NCI-H226 (cell line): ENCODE measurements around the gene PRM2.

Experiments
- DNase-seq: peaks from one replicate; pipeline ENCODE4 v3.0.0-alpha.2; 2015

The PRM2 gene, protein sequence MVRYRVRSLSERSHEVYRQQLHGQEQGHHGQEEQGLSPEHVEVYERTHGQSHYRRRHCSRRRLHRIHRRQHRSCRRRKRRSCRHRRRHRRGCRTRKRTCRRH

GRCh38 chr16:11276143-11276895, at the start of gene PRM2:
Gene PRM2, minus strand, starts transcription at chr16:11276480. Its CDS starts 110 bp downstream, at chr16:11276370.
- no peak for DNase-seq

GRCh38 chr16:11325404-11326083, 49.3 kb upstream of the PRM2 start:
- no peak for DNase-seq

- DNase-seq = no peak
These were observed 47.5 kb upstream of the PRM2 start for GRCh38 chr16:11323551-11324336.

GRCh38 chr16:11322823-11323222, 46.5 kb upstream of the PRM2 start:
- DNase-seq = no peak

- DNase-seq = no peak
These were observed 45.4 kb upstream of the PRM2 start for GRCh38 chr16:11321662-11322061.

- DNase-seq = no peak
These were observed 43.9 kb upstream of the PRM2 start for GRCh38 chr16:11320170-11320569.

- peak; percentile 43 for DNase-seq
These were observed 43.4 kb upstream of the PRM2 start for GRCh38 chr16:11319529-11320146.

DNA sequence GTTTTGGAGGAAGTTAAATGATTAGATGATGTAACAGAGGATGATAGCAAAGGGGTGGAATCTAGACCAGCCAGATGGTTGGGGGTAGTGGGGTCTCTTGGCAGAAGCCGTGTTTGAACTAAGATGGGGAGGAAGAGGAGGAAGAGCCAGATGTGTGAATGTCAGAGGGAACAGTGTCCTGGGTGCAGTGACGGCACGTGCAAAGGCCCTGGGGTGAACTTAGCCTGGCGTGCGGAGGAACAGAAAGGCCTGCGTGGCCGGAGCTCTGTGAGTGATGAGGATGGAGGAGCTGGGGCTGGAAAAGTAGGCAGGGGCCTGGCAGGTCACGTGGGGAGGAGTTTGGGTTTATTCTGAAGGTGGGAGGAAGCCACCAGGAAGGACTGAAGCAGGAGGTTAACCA, 42.5 kb upstream of the PRM2 start:
- DNase-seq = no peak

DNA sequence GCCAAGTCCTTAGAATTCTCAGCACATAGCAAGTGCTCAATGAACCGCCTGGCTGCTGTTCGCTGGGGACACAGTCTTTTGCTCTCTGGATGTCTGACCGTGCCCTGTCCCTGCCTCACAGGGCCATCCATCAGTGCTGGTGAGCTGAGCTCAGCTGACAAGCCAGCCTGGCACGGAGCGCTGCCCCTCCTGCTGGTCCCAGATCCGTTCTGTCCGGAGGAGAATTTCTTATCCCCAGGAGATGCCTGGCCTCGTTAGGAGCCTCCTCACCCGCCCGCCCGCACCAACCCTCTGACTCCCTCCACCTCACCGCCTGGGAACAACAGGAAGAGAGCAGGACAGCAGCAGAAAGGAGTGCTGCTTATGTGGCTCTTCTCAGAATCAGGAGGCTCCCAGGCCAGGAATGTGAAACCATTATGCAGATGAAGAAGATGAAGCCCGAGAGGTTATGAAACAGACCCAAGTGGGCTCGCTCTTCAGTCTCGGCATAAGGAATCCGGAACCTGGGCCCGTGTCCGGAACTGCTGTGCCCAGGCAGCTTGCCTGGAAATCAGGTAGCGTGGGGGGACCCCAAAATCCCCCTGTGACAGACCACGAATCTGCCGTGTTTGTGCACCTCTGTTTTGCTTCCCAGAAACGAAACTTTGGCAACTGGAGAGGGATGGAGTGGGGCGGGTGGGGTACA, 40.2 kb upstream of the PRM2 start:
- no peak for DNase-seq

- DNase-seq = peak; percentile 45
These were observed 39.2 kb upstream of the PRM2 start for GRCh38 chr16:11315510-11315909.

- DNase-seq = no peak
These were observed 38.1 kb upstream of the PRM2 start for GRCh38 chr16:11314309-11314894.

DNA sequence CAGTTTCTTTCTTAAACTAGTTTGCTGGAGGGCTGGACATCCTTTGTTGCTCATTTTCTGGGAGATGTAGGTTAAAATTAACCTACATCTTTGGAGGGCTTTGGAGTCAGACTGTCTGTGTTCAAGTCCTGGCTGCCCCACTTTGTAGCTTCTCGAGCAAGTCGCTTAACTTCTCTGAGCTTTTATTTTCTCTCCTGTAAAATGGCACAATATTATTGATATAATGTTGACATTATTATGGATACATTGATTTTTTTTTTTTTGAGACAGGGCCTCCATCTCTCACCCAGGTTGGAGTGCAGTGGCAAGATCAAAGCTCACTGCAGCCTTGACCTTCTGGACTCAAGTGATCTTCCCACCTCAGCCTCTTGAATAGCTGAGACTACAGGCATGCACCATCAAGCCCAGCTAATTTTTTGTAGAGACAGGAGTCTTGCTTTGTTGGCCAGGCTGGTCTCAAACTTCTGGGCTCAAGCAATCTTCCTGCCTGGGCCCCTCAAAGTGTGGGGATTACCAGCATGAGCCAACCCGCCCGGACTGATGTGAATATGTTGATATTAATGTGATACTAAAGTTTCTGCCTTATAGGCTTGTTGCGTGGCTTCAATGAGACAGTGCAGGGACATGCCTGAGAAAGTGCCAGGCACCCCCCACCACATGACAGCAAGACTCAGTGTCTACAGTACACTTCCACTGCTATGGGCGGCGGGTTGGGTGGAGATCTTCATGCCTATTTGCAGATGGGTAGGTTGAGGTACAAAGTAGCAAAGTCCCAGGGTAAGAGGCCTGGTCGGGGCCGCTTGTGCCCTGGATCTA, 37.4 kb upstream of the PRM2 start:
- DNase-seq = no peak

DNA sequence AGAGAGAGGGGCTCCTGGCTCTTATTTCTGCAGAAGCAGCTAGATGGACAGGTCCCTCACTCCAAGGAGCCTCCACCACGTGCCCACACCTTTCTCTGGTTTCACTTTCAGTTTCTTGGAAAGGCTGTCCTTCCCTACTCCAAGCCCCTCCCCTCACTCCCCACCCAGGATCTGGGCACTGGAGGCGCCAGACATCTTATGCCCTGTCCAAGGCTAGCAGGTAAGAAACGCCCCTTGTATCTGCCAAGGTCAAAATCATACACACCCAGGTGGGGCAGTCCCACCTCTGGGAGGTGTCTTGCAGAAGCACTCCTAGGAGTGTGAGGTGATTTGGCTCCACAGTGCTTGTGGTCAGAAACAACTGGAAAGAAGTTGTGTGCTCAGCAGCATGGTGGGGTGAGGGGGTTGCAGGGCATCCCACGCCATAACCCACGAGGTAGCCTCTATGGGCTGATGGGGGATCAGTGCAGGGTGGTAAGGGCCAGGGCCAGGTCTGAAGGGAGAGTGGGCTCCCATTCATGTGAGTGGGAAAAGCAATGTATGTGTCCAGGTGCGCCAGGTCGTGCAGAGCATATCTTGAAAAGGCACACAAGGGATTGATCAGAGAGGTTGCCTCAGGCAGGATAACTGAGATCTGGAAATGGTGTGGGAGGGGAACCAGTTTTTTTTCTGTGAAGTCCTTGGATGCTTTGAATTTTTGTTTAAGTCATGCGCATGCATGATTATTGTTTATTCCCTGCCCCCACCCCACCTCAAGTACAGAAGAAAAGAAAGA, 36.6 kb upstream of the PRM2 start:
- DNase-seq = peak; percentile 62

GRCh38 chr16:11310997-11311561, 34.8 kb upstream of the PRM2 start:
- no peak for DNase-seq

DNA sequence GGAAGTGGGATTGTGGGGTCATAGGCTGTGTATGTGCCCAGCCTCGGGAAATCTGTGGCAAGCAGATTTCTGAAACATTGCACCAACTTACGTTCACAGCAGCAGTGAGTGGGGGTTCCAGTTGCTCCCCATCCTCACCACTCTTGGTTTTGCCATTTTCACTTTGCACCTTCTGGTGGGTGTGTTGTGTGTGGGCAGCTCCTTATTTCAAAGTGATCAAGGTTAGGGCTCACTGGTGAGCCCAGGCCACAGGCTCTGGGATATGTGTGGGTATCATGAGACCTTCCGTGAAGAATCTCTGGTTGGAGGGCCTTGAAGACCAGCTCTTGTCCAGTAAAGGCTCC, 34.3 kb upstream of the PRM2 start:
- DNase-seq = no peak

- no peak for DNase-seq
These were observed 33.8 kb upstream of the PRM2 start for GRCh38 chr16:11309895-11310633.

DNA sequence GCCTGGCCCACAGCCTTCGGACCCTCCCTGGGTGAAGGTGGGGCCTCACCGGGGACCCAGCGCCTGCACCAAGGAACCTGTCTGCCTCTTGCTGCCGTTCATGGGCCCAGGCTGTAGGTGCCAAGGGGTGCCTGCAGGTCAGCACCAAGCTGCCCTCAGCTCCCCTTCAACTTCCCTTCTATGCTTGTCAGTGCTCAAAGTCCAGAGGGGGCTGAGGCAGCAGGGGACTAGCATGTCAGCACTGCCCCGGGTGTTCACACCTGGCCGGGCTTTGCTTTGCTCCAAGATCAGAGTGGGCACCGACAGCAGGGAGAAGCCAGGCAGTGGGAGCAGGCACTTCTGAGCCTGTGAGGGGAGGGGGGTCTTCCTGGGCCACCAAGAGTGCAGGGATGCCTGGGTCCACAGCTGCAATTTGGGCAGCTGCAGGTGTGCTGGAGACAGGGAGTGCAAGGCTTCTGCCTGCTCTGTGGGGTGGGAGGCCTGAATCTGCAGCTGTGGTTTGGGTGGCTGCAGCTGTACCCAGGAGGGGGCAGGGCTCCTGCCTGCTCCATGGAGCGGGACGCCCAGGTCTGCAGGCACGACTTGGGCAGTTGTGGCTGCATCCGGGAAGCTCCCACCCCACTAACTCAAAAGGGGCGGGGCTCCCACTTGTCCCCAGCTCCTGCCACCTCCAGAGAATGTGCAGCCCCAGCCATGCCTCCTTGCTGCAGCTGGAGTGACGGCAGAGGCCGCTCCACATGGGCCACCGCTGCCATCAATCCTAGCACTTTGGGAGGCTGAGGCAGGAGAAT, 32.4 kb upstream of the PRM2 start:
- no peak for DNase-seq
